GM23248 (cell line): ENCODE data around the gene CMIP.

Source experiments
- EZH2 ChIP-seq: fragments of 200-600 bp; sonication (generic); IDR thresholded peaks from 2 replicates; pipeline ENCODE4 v1.6.1; 2018; ENCODE audit warnings: antibody characterized with exemption, mild to moderate bottlenecking; ENCODE audit not compliant: insufficient read depth, poor library complexity, severe bottlenecking
- EZH2phosphoT487 ChIP-seq: fragments of 200-600 bp; sonication (generic); IDR thresholded peaks from 2 replicates; pipeline ENCODE4 v1.6.1; 2018; ENCODE audit warnings: antibody characterized with exemption, moderate library complexity, mild to moderate bottlenecking, low read depth; ENCODE audit not compliant: insufficient read depth

DNA sequence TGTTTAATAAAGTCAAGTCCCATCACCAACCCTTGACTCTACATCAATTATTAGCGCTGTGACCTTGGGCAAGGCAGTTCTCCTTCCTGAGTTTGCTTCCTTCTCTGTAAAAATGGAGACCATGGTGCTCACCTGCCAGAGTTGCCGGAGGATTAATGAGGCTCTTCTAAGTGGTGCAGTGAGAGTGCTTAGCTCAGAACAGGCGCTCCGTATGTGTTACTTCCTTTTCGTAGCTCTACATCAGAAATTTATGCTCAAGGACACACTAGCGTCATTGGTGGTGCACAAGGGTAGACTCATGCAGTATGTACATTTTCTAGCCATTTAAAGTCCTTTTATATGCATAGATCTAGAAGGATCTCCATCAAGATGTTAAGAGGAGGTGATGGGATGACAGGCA is 17.4 kb upstream of the CMIP start:
- TF ChIP-seq EZH2phosphoT487 (no peak), EZH2 (no peak)
